Endothelial cell (in vitro differentiated cells): ENCODE results near the gene MACROD2. TPM values are rescaled to one million over a fixed set of nuclear protein-coding genes. Genes with fewer than 3 reads are reported as not detected.

Experiments
- DNase-seq: peaks from one replicate; pipeline ENCODE4 v3.0.0; 2021; ENCODE audit warnings: low spot score
- H3K27ac Mint-ChIP-seq: one replicate; pipeline ENCODE4 v1.8.0; 2021; ENCODE audit warnings: mixed read lengths, inconsistent platforms; ENCODE audit not compliant: unreplicated experiment
- H3K27me3 Mint-ChIP-seq: one replicate; pipeline ENCODE4 v1.8.0; 2021; ENCODE audit warnings: mild to moderate bottlenecking, moderate library complexity, mixed read lengths, inconsistent platforms; ENCODE audit not compliant: unreplicated experiment
- H3K36me3 Mint-ChIP-seq: one replicate; pipeline ENCODE4 v1.8.0; 2021; ENCODE audit warnings: mild to moderate bottlenecking, low read depth, mixed read lengths, inconsistent platforms; ENCODE audit not compliant: unreplicated experiment
- H3K4me1 Mint-ChIP-seq: one replicate; pipeline ENCODE4 v1.8.0; 2021; ENCODE audit warnings: mild to moderate bottlenecking, mixed read lengths, inconsistent platforms; ENCODE audit not compliant: unreplicated experiment
- H3K4me3 Mint-ChIP-seq: one replicate; pipeline ENCODE4 v1.8.0; 2021; ENCODE audit warnings: mild to moderate bottlenecking, mixed read lengths, inconsistent platforms; ENCODE audit not compliant: unreplicated experiment
- H3K9me3 Mint-ChIP-seq: one replicate; pipeline ENCODE4 v1.8.0; 2021; ENCODE audit warnings: mixed read lengths, inconsistent platforms; ENCODE audit not compliant: unreplicated experiment
- total RNA-seq: library from RNA; stranded (reverse); fragmentation: NEBNext Ultra II Directional; extraction: Animal tissue kit (Norgen Biotek cat#: 25700); gene quantifications from one replicate; pipeline ENCODE4 v1.2.1, GENCODE V29; 2021; ENCODE audit not compliant: unreplicated experiment
- TF ChIP-seq, protein P1 (sequence below): fragments of 200-600 bp; sonication (generic); IDR thresholded peaks from one replicate; pipeline ENCODE4 v1.5.0; 2021; ENCODE audit warnings: antibody characterized with exemption; ENCODE audit not compliant: unreplicated experiment

MACROD2 gene
- total RNA-seq, 1 donor from 2014 or later = 6.4 TPM

DNA sequence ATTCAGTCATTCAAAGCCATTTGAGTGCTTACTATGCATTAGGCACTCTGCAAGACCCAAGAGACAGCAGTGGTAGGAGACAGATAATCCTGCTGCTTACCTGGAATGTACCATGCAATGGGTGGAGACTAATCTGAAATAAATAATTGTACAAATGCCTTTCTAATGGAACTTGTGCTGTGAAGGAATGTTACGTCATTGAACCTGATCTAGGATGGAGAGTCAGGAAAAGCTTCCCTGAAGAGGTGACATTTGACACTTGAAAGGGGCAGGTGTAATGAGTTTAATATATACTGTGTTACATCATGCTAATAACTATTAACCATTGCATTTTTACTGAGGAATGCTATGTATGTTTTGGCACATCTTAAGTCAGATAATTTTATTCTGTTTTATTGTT lies 833.1 kb downstream of the MACROD2 start:
- Mint-ChIP-seq H3K4me3 (no peak overlapping the region), H3K4me1 (no peaks in the 10 kb centered on the region), H3K27me3 (no peaks in the 10 kb centered on the region), H3K9me3 (no peaks in the 10 kb centered on the region), H3K36me3 (no peaks in the 10 kb centered on the region), H3K27ac (no peak overlapping the region)
- TF ChIP-seq, protein P1, sequence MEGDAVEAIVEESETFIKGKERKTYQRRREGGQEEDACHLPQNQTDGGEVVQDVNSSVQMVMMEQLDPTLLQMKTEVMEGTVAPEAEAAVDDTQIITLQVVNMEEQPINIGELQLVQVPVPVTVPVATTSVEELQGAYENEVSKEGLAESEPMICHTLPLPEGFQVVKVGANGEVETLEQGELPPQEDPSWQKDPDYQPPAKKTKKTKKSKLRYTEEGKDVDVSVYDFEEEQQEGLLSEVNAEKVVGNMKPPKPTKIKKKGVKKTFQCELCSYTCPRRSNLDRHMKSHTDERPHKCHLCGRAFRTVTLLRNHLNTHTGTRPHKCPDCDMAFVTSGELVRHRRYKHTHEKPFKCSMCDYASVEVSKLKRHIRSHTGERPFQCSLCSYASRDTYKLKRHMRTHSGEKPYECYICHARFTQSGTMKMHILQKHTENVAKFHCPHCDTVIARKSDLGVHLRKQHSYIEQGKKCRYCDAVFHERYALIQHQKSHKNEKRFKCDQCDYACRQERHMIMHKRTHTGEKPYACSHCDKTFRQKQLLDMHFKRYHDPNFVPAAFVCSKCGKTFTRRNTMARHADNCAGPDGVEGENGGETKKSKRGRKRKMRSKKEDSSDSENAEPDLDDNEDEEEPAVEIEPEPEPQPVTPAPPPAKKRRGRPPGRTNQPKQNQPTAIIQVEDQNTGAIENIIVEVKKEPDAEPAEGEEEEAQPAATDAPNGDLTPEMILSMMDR = no peak
- DNase-seq = no peak

DNA sequence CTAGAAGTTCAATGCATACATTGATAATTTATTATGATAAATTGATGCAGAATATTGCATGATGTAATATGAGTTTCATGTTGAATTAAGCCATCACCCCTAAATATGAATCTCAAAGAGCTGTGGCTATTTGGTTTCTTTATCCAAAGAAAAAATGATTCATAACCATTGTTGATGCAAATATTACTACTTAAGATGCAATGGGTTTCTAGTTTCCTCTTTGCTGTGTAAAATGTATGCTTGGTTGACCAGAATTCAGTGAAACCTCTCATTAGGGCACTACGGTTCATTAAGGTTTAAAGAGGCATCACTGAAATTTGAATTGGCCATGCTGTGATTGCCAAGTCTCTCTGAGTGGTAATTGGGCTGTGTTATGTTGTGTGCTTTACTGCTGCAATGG lies 834.6 kb downstream of the MACROD2 start:
- no peak overlapping the region for H3K27ac Mint-ChIP-seq
- TF ChIP-seq, protein P1 = no peak
- H3K36me3 Mint-ChIP-seq = no peaks in the 10 kb centered on the region
- H3K4me3 Mint-ChIP-seq = no peak overlapping the region
- no peaks in the 10 kb centered on the region for H3K9me3 Mint-ChIP-seq
- no peak for DNase-seq
- H3K4me1 Mint-ChIP-seq = no peaks in the 10 kb centered on the region
- no peaks in the 10 kb centered on the region for H3K27me3 Mint-ChIP-seq

DNA sequence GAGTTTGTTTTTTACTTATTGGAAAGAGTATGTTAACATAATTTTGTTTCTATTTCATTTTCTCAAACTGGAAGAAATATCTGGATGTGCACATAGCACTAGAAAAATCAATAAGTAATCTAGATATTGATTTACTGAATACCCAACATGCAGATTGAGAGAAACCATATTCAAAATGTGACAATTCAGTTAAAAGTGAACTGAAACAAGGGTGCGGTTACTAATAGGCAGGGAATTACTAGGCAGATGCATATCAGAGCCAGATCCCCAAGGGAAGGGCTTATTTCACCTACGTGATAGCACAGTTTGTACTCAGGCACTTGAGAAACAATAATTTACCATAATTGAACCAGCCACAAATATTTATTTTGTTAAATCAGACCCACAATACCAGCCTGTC lies 835.1 kb downstream of the MACROD2 start:
- no peaks in the 10 kb centered on the region for H3K27me3 Mint-ChIP-seq

DNA sequence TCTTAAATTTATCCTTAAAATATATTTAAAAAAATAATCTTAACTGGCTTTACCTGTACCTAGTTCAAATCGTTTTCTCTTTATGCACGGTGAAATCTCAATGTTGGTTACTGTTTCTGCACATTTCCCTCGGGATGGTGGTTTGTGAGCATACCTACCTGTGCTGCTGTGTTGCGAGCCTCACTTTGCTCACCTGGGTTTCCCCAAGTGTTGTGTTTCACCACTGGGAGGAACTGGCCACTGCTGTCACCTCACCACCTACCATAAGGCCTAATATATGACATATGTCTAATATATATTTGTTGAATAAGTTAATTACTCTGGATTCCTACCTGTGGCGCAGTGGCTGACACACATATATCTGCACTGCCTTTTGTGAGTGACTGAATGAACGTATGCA lies 835.6 kb downstream of the MACROD2 start:
- H3K9me3 Mint-ChIP-seq = no peaks in the 10 kb centered on the region
- no peak overlapping the region for H3K4me3 Mint-ChIP-seq
- no peaks in the 10 kb centered on the region for H3K4me1 Mint-ChIP-seq
- TF ChIP-seq, protein P1 = no peak
- H3K36me3 Mint-ChIP-seq = no peaks in the 10 kb centered on the region
- no peak overlapping the region for H3K27ac Mint-ChIP-seq
- H3K27me3 Mint-ChIP-seq = no peaks in the 10 kb centered on the region
- no peak for DNase-seq

More for the DNA sequence above, 835.1 kb downstream of the MACROD2 start:
- Mint-ChIP-seq H3K9me3 (no peaks in the 10 kb centered on the region), H3K27ac (no peak overlapping the region), H3K4me1 (no peaks in the 10 kb centered on the region), H3K4me3 (no peak overlapping the region), H3K36me3 (no peaks in the 10 kb centered on the region)
- no peak for DNase-seq
- TF ChIP-seq, protein P1 = no peak

DNA sequence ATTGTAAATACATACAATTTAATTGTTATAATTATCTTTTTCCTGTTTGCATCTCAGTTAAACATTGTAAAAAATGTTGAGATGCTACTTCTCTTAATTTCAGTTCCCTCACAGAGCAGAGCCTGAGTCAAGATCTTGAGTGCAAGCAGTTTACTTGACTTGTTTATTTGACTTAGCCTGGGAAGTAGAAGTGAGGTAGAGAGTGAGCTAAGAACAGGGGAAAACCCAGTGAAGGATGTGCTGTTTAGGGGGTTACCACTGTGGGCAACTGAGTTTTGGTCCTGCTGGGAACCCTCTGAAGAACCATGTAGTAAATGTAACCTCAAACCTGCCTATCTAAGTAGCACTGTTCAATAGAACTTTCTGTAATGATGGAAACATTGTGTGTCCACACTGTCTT lies 837.3 kb downstream of the MACROD2 start:
- H3K27me3 Mint-ChIP-seq = no peaks in the 10 kb centered on the region
- H3K9me3 Mint-ChIP-seq = no peaks in the 10 kb centered on the region
- TF ChIP-seq, protein P1 = no peak
- no peak overlapping the region for H3K27ac Mint-ChIP-seq
- DNase-seq = no peak
- H3K4me1 Mint-ChIP-seq = no peaks in the 10 kb centered on the region
- no peak overlapping the region for H3K4me3 Mint-ChIP-seq
- no peaks in the 10 kb centered on the region for H3K36me3 Mint-ChIP-seq
